Motor neuron (in vitro differentiated cells): ENCODE results near the gene CRYGN. TPM values are rescaled to one million over a fixed set of nuclear protein-coding genes. Genes with fewer than 3 reads are reported as not detected.

Experiments
- ATAC-seq, 8 experiments: fragments of 200-7000 bp; cut with Tn5 transposase; replicated peaks in 6 of 8; 2 replicates each; pipeline ENCODE4 v1.8.0; 2021; ENCODE audit warnings: mild to moderate bottlenecking in 8 of 8, moderate library complexity in 8 of 8
- H3K27ac ChIP-seq, 2 donors: fragments of 250-450 bp; sonication (Bioruptor Pico); 2 replicates each; pipeline ENCODE4 v1.9.0; 2021; ENCODE audit warnings: antibody characterized with exemption in 2 of 2, mild to moderate bottlenecking in 2 of 2, moderate library complexity in 1 of 2
- H3K4me1 ChIP-seq, 2 donors: fragments of 250-450 bp; sonication (Bioruptor Pico); replicated peaks in 1 of 2; 2 replicates each; pipeline ENCODE4 v1.6.1; 2021; ENCODE audit warnings: antibody characterized with exemption in 2 of 2, mild to moderate bottlenecking in 2 of 2, moderate library complexity in 1 of 2
- H3K4me3 ChIP-seq, 5 donors: fragments of 250-450 bp; sonication (Bioruptor Pico); 2 replicates each; pipeline ENCODE4 v1.9.0; 2021; ENCODE audit warnings: antibody characterized with exemption in 5 of 5, mild to moderate bottlenecking in 5 of 5, moderate library complexity in 4 of 5
- WGBS, 10 experiments: fragments of 450-650 bp; shearing (Covaris generic); methylation state at CpG; one replicate each; pipeline ENCODE4 v1.0.0; 2022; 5-methylcytosine and 5-hydroxymethylcytosine counted together
- in situ Hi-C, 9 experiments: fragments of 400-800 bp; cut with MboI; loops; one replicate each; pipeline ENCODE4 v1.15.0; 2021; ENCODE audit warnings: low sequenced_read_pairs in 9 of 9, low pct_unique_long_range_greater_than_20kb in 2 of 9; ENCODE audit not compliant: unreplicated experiment in 9 of 9
- total RNA-seq, 8 experiments: library from RNA; unstranded; fragments of 300-600 nt; gene quantifications; 2 replicates each; pipeline versions ENCODE4 v1.2.3 to v1.2.4, GENCODE V29; 2022

CRYGN gene
- total RNA-seq, 8 experiments from 2014 or later: 0.11 to 1.3 (median 0.29) TPM; not detected in 1

DNA sequence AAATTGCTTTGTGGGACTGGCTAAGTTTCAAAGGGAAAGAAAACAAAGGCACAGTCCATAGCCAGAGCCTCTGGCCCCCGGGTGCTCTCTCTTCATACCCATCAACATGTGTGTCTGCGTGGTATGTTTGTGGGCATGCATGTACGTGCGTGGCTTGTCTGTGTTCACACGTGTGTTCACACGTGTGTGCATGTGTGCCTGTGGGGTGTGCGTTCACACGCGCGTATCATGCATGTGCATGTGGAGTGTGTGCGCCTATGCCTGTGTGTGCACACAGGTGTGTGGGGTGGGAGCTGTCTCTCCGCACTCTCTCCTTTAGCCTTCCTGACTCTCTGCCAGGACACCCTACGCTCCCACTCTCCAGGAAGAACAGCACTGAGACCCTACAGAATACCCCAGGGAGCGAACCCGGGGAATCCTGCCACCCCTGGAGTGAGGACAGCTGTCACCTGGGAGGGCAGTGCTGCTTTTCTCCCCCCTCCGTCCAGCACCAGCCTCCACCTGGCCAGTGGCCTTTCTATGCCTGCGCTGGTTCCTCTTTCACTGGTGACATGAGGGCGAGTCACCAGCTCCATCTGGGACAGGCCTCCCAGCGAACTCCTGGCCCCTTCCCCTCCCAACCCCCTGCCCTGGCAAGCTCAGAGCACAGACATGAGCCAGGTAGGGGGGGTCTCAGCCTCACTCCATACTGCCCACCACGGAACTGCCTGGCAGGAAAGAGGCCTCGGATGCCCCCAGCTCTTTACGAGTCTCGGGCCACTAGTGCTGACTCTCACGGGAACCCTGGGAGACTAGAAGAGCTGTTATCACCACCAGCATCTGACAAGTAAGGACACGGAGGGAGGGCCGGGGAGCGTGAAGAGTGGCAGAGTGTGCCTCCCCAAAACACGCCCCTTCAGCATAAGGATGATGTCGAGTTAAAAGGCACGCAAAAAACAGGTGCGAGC is 46.6 kb downstream of the CRYGN start:
- in situ Hi-C loops: no loop called here
- peak in 3 of 8 experiments; percentile 12 to 24 (median 19) for ATAC-seq
- H3K27ac ChIP-seq: no peak overlapping the region
- no peaks in the 10 kb centered on the region for H3K4me1 ChIP-seq
- no peak overlapping the region for H3K4me3 ChIP-seq
- WGBS, 10 experiments: 71 to 100% (median 90%) methylated on average over 1 to 15 of the region's 31 CpGs; no CpG with 5 or more reads in 3 of the 10 experiments

DNA sequence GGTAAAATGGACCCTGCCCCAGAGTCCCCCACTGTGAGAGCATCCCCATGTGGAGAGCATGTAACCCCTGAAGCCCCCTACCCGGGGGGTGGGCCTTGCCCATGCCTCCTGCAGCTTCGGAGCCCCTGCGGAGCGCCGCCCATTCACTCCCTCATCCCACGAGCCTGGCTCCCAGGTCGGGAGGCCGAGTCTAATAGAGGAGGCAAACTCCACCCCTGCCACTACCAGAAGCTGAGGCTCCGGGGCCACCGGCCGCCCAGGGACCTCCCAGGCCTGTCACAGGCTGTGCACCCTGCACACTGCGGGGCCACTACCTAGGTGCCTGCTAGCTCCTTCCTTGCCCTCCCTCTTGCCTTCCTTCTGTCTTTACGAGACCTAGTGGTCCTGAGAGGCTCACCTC is 47.5 kb downstream of the CRYGN start:
- WGBS, 10 experiments: 80% methylated on average over 1 of the region's 13 CpGs; no CpG with 5 or more reads in 9 of the 10 experiments
- H3K4me3 ChIP-seq: no peak overlapping the region
- H3K27ac ChIP-seq: no peak overlapping the region
- no peaks in the 10 kb centered on the region for H3K4me1 ChIP-seq
- in situ Hi-C loops: no loop called here
- no peak for ATAC-seq

DNA sequence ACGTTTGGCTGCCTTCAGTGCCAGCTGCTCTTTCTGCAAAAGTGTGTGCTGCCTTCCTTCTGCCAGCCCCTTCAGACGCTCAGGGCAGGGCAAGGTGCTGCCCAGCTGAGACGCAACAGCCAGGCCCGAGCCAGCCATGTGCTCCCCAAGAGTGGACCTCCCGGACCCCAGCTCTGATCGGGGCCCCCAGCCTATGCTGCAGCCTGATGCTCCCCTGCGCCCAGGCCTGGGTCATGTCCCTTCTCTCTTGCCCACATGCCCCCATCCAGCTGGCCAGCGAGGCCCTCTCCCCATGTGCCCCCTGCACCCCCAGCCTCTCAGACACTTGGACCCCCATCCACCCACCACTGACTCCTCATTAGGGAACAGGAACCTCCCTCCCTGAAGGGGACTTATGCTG is 47.9 kb downstream of the CRYGN start:
- no peak overlapping the region for H3K27ac ChIP-seq
- no peak for ATAC-seq
- in situ Hi-C loops: no loop called here
- H3K4me1 ChIP-seq: no peaks in the 10 kb centered on the region
- no peak overlapping the region for H3K4me3 ChIP-seq
- WGBS, 10 experiments: no CpG with 5 or more reads among the region's 8 CpGs

DNA sequence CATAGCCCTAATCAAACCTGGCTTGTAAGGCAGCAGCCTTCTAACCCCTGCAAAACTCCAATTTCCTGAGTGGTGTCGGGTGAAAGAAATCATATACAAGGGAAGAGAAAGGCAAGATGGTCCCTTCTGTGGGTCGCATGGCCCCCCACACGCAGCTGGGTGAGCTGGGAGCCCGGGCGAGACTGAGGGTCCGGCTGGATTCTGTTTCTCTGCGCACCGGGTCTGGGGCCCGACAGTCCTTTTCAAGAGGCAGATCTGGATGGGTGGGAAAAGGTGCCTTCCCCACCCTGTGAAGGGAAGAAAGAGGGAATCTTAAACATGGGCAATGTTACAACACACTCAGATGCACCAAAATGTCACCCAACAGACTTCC is 48.6 kb downstream of the CRYGN start:
- 46 to 100% (median 83%) methylated on average over 1 to 8 of the region's 9 CpGs; no CpG with 5 or more reads in 6 of the 10 experiments for WGBS, 10 experiments
- no peak for ATAC-seq
- Histone ChIP-seq H3K4me1 (no peaks in the 10 kb centered on the region), H3K4me3 (no peak overlapping the region), H3K27ac (no peak overlapping the region)
- in situ Hi-C loops: no loop called here

DNA sequence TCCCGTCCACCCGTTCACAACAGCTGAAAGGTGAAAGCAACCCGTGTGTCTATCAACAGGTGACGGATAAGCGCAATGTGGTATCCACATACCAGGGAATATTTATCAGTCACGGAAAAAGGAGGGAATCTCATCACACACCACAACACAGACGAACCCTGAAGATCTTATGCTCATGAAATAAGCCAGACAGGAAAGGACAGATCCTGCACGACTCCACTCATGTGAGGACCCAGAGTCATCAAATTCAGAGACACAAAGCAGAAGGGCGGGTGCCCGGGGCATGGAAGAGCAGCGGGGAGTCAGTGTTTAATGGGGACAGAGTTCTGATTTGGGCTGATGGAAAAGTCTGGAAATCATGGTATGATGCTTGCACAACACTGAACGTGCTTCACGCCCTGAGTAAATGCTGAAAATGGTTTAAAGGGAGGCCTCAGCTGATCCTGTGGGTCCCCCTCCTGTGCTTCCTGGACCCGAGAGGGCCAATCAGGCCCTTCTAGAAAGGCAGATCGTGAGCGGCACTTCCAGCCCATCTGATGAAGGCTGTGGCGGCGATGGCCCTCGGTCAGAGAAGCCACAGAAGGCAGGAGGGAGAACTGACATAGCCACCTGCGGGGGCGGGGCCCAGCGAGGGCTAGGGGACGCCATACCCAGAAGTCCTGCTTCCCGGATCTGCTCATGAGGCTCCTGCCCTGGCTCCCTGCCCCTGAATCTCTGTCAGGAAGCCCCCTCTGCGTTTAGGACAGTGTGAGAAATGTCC is 49.2 kb downstream of the CRYGN start:
- H3K4me3 ChIP-seq: no peak overlapping the region
- 51 to 91% (median 75%) methylated on average over 4 to 19 of the region's 25 CpGs; no CpG with 5 or more reads in 4 of the 10 experiments for WGBS, 10 experiments
- no peaks in the 10 kb centered on the region for H3K4me1 ChIP-seq
- in situ Hi-C loops: no loop called here
- H3K27ac ChIP-seq: no peak overlapping the region
- ATAC-seq: no peak

DNA sequence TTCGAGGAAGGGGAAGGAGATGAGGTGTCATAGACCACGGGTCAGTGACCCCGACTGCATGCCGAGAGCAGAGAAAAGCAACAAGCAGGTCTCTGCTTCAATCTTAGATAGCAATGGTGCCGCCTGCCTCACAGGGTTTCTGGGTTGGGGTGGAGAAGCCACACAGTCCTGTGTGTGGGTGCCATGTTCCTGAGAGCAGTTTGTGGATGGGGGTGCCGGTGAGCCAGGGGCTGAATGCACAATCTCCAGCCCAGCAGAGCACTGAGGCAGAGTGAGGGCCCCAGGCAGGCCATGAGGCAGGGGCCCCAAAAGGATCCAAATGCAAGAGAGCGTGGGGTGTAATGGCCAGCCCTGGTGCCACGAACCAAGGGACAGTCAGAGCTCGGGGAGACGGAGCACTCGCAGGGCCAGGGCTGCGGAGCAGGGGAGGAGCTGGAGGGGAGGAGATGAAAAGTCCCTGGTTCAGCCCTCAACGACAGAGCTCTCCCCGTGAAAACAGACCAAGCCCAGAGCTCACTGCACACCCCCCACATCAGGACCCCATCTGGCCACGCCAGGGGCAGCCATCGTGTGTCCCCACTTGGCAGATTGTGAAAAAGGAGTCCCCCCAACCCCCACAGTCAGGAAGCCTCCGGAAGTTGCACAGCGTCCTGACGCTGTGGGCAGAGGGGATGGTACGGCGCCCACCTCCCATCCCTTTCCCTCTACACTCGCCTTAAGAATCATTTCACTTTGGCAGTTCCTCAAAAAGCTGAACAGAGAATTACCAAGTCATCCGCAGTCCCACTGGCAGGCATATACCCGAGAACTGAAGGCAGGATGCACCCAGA is 50.0 kb downstream of the CRYGN start:
- ATAC-seq: no peak
- no peak overlapping the region for H3K27ac ChIP-seq
- in situ Hi-C loops: no loop called here
- 30 to 100% (median 97%) methylated on average over 2 to 11 of the region's 24 CpGs; no CpG with 5 or more reads in 5 of the 10 experiments for WGBS, 10 experiments
- no peak overlapping the region for H3K4me3 ChIP-seq
- no peaks in the 10 kb centered on the region for H3K4me1 ChIP-seq

DNA sequence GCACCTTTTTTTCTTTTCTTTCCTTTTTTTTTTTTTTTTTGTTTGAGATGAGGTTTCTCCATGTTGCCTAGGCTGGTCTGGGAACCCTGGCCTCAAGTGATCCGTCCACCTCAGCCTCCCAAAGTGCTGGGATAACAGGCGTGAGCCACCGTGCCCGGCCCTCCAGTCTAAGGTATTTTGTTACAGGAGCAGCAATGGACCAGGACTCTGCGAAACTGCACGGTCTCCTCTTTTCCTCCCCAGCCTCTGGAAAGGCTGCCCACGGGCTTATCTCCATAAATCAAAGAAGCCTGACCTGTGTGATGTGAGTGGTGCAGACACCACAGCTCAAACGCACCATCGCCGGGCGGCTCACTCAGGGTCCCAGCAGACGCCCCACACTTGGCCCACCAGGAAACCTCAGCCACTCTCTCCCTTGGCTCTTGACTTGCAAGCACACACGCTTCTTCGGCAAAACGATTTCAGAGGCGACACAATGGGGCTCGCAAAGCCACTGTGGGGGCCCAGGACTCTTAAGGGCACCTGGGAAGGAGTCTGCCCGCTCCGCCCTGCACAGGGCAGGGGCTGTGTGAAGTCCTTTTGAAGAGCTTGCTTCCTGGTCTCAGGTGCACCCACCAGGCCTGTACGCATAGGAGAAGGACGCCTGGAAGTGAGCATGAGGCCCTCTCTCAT is 50.7 kb downstream of the CRYGN start:
- WGBS, 10 experiments: 40 to 95% (median 80%) methylated on average over 1 to 7 of the region's 21 CpGs; no CpG with 5 or more reads in 1 of the 10 experiments
- H3K4me1 ChIP-seq: no peaks in the 10 kb centered on the region
- no peak overlapping the region for H3K4me3 ChIP-seq
- no peak overlapping the region for H3K27ac ChIP-seq
- in situ Hi-C loops: no loop called here
- ATAC-seq: no peak

DNA sequence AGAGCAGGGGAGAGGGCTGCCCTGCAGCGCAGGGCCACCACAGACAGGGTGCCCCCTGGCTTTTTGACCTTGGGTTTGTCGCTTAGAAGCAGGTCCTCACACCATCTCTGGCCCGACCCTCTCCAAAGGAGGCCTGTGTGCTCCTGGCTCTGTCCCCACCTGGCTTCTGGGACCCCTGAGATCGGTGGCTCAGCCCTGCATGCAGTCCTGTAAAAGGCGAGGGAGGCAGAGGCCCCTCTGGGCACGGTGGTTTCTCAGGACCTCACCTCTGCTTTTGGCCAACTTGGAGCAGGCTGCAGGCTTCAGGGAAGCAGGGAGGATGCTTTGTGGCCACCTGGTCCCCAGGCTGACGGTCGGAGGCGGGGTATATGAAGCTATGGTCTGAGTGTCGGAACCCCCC is 51.5 kb downstream of the CRYGN start:
- H3K4me3 ChIP-seq: no peak overlapping the region
- 0 to 100% (median 98%) methylated on average over 1 to 6 of the region's 10 CpGs; no CpG with 5 or more reads in 5 of the 10 experiments for WGBS, 10 experiments
- in situ Hi-C loops: no loop called here
- no peak for ATAC-seq
- H3K27ac ChIP-seq: no peak overlapping the region
- H3K4me1 ChIP-seq: no peaks in the 10 kb centered on the region

DNA sequence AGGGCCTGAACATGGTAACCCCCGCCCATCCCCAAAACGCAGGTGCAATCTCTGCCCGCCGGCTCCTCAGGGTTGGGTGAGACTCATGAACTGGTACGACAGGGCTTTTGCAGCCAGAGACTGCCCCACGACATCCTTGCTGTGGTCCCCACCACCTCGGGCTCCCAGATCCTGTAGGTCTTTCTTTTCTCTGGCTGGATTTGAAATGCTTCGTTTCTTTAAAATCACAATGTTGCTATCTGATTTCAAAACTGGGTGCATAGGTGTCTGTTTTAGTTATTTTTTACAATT is 52.0 kb downstream of the CRYGN start:
- Histone ChIP-seq H3K27ac (no peak overlapping the region), H3K4me3 (no peak overlapping the region), H3K4me1 (no peaks in the 10 kb centered on the region)
- no peak for ATAC-seq
- in situ Hi-C loops: no loop called here
- WGBS, 10 experiments: 81 to 100% (median 93%) methylated on average over 2 to 7 of the region's 8 CpGs; no CpG with 5 or more reads in 4 of the 10 experiments

DNA sequence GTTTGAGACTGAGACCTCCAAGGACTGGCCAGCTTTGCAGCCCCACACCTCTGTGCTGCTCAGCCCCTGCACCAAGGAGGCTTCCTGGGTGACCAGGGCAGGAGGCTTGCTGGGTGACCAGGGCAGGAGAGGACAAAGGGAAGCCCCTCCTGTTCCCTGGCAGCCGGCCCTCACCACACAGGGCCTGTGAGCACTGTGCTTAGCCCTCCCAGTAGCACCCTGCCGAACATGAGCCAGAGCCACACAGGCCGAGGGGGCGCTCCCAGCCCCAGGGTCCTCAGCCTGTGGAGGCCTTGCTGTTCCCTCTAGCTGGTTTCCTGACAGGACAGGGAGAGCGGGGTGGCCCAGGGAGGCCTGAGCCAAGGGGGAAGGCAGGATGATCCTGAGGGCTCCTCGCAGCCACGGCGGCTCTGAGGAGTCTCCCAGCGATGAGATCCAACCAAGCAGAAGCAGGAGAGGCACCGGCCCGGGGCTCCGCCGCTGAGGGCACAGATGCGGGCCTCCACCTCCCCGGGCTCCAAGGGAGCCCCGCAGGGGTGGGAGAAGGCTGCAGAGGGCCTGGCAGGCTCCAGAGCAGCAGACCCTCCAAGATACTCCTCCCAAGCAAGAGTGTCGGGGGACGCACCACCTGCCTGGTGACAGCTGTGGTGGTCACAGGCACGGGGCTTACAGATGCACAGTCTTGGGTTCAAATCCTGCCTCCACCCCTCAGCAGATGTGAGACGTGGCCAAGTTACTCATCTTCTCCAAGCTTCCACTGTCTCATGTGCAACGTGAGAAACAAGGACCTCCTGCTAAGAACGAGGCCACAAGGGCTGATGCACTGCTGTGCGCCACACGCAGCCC is 52.6 kb downstream of the CRYGN start:
- no peaks in the 10 kb centered on the region for H3K4me1 ChIP-seq
- no peak overlapping the region for H3K27ac ChIP-seq
- no peak overlapping the region for H3K4me3 ChIP-seq
- peak in 1 of 8 experiments; percentile 35 for ATAC-seq
- 60 to 100% (median 75%) methylated on average over 1 to 7 of the region's 24 CpGs; no CpG with 5 or more reads in 5 of the 10 experiments for WGBS, 10 experiments
- in situ Hi-C loops: no loop called here

DNA sequence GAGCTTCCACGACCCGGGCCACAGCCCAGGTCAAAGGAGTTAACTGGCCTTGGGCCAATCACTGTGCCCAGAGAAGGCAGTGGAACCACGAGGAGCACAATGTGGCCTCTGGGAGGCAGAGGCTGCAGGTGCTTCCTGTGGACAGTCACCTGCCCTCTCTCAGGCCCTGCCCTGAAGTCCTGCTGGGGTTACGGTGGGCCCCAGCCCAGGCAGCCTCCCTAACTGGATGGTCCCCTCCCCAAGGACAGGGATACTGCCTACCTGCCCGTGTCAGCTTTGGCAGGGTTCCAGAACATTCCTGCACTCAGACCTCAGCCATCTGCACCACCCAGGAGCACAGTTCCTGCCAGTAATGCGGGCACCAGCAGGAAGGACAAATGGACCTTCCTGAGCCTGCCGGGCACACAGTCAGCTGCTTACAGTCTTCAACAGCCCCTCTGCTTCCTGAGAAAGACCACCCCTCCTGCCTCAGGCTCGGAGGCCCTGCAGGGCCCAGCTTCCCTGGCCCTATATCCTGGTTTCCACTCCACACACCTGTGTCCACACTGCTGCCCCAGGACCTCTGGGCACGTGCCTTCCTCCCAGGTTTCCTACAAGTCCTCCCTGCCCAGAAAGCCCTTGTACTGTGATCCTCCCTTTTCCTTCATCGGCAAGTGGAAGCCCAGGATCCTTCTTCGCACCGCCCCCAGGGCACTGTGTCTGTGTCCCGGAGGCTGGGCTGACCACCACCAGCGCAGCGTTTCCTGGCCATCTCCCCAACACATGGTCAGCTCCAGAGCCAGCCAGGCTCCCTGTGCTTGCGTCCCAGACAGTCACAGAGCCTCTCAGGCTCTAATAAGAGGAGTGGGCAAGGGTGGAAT is 53.4 kb downstream of the CRYGN start:
- no peak overlapping the region for H3K4me3 ChIP-seq
- in situ Hi-C loops: no loop called here
- no peak overlapping the region for H3K27ac ChIP-seq
- peak in 2 of 8 experiments; percentile 9 to 30 for ATAC-seq
- no peaks in the 10 kb centered on the region for H3K4me1 ChIP-seq
- WGBS, 10 experiments: 20 to 100% (median 93%) methylated on average over 1 to 9 of the region's 16 CpGs; no CpG with 5 or more reads in 3 of the 10 experiments
